ENCODE results near the gene SLC18A3.

DNA sequence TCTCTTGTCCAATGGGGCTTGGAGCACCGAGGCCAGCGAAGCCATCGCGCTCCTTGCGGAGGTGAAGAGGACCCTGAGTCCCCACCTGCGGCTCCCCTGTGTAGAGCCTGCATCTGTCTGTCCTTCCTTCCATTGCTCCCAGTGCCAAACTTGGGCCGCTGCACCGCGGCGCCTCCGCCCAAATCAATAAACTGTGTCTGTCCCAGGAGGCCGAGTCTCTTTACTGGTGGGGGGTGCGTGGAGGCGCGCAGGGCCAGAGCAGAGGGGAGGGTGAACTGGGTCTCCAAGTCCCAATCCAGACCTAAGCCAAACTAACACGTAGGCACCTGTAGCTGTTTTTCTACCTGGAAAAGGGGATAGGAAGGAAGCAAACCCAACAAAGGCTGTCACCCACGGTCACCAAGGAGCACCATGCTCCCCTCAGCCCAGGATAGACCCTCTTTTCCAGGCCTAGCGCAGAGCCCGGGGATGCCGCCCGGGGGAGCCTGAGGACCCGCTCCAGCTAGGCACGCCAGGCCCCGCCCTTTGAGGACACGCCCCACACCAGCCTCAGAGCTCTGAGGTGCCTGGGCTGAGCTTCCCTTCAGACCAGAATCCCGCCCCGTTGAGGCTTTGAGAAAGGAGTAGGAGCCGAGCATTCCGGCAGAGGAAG is 2.5 kb downstream of the SLC18A3 start:
- TF ChIP-seq, protein P1, sequence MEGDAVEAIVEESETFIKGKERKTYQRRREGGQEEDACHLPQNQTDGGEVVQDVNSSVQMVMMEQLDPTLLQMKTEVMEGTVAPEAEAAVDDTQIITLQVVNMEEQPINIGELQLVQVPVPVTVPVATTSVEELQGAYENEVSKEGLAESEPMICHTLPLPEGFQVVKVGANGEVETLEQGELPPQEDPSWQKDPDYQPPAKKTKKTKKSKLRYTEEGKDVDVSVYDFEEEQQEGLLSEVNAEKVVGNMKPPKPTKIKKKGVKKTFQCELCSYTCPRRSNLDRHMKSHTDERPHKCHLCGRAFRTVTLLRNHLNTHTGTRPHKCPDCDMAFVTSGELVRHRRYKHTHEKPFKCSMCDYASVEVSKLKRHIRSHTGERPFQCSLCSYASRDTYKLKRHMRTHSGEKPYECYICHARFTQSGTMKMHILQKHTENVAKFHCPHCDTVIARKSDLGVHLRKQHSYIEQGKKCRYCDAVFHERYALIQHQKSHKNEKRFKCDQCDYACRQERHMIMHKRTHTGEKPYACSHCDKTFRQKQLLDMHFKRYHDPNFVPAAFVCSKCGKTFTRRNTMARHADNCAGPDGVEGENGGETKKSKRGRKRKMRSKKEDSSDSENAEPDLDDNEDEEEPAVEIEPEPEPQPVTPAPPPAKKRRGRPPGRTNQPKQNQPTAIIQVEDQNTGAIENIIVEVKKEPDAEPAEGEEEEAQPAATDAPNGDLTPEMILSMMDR (conservative IDR thresholded peaks at IDR 0.05; ENCODE audit: low read depth in 2 of 2): peak; percentile 36 to 45
- no peak for TF ChIP-seq NANOG (IDR thresholded peaks at IDR 0.05; ENCODE audit: borderline replicate concordance)
- TF ChIP-seq, protein P2, sequence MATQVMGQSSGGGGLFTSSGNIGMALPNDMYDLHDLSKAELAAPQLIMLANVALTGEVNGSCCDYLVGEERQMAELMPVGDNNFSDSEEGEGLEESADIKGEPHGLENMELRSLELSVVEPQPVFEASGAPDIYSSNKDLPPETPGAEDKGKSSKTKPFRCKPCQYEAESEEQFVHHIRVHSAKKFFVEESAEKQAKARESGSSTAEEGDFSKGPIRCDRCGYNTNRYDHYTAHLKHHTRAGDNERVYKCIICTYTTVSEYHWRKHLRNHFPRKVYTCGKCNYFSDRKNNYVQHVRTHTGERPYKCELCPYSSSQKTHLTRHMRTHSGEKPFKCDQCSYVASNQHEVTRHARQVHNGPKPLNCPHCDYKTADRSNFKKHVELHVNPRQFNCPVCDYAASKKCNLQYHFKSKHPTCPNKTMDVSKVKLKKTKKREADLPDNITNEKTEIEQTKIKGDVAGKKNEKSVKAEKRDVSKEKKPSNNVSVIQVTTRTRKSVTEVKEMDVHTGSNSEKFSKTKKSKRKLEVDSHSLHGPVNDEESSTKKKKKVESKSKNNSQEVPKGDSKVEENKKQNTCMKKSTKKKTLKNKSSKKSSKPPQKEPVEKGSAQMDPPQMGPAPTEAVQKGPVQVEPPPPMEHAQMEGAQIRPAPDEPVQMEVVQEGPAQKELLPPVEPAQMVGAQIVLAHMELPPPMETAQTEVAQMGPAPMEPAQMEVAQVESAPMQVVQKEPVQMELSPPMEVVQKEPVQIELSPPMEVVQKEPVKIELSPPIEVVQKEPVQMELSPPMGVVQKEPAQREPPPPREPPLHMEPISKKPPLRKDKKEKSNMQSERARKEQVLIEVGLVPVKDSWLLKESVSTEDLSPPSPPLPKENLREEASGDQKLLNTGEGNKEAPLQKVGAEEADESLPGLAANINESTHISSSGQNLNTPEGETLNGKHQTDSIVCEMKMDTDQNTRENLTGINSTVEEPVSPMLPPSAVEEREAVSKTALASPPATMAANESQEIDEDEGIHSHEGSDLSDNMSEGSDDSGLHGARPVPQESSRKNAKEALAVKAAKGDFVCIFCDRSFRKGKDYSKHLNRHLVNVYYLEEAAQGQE (IDR thresholded peaks at IDR 0.05; ENCODE audit: unreplicated experiment): no peak
- peak; percentile 39 for TF ChIP-seq EZH2phosphoT487 (IDR thresholded peaks at IDR 0.05; ENCODE audit: unreplicated experiment)

Data from GM23338 (cell line).